Kidney (tissue), 14 donors: ENCODE measurements around the gene KIAA1549. TPM values are rescaled to one million over a fixed set of nuclear protein-coding genes. Genes with fewer than 3 reads are reported as not detected.

Experiments used
- DNase-seq, 5 donors: peaks; one replicate each; pipeline ENCODE4 v3.0.0-alpha.2; 2013 to 2020
- FAIRE-seq: peaks from 2 replicates; lab custom pipeline; 2012; peaks lifted over from hg19 to GRCh38; lab: Jason Lieb, UNC
- H3K27ac ChIP-seq, 2 donors: one replicate each; pipeline ENCODE4 v1.7.0; 2013; ENCODE audit warnings: low read depth in 2 of 2, low read length in 2 of 2, inconsistent platforms in 1 of 2
- H3K27me3 ChIP-seq: one replicate; pipeline ENCODE4 v1.7.1; 2013; ENCODE audit warnings: low read length, inconsistent platforms; ENCODE audit not compliant: control insufficient read depth, insufficient read depth
- H3K36me3 ChIP-seq, 3 donors: one replicate each; pipeline versions ENCODE4 v1.7.0 to v1.7.1; 2013; ENCODE audit warnings: low read length in 3 of 3, control low read depth in 1 of 3, inconsistent platforms in 1 of 3; ENCODE audit not compliant: insufficient read depth in 3 of 3, control insufficient read depth in 2 of 3
- H3K4me1 ChIP-seq, 3 donors: one replicate each; pipeline versions ENCODE4 v1.7.0 to v1.7.1; 2013; ENCODE audit warnings: low read length in 3 of 3, inconsistent platforms in 1 of 3, low read depth in 1 of 3; ENCODE audit not compliant: control insufficient read depth in 2 of 3, insufficient read depth in 2 of 3
- H3K4me3 ChIP-seq, 3 donors: one replicate each; pipeline versions ENCODE4 v1.7.0 to v1.8.1; 2013; ENCODE audit warnings: low read length in 3 of 3, control low read depth in 1 of 3, inconsistent platforms in 1 of 3
- H3K9ac ChIP-seq, 3 donors: one replicate each; pipeline versions ENCODE4 v1.7.0 to v1.7.1; 2013; ENCODE audit warnings: low read length in 3 of 3, control low read depth in 1 of 3, inconsistent platforms in 1 of 3
- H3K9me3 ChIP-seq, 3 donors: one replicate each; pipeline versions ENCODE4 v1.7.0 to v1.7.1; 2013; ENCODE audit warnings: low read length in 3 of 3, control low read depth in 1 of 3, inconsistent platforms in 1 of 3; ENCODE audit not compliant: control insufficient read depth in 2 of 3, insufficient read depth in 1 of 3
- intact Hi-C: fragments of 100-400 bp; cut with DNase I; formaldehyde crosslinking; loops from one replicate; pipeline ENCODE4 v1.11.1; 2022
- polyA plus RNA-seq: library from polyadenylated mRNA; stranded (reverse); fragments of 350-450 nt; fragmentation: Illumina TruSeq; extraction: RNeasy Lipid Tissue Mini Kit (QIAGEN cat#74804); gene quantifications from one replicate; pipeline ENCODE4 v1.2.3, GENCODE V29; 2014; ENCODE audit warnings: low read depth, low replicate concordance; ENCODE audit not compliant: insufficient read depth
- total RNA-seq: library from RNA; stranded (reverse); fragmentation: NEBNext Ultra II Directional; extraction: Animal tissue kit (Norgen Biotek cat#: 25700); gene quantifications from one replicate; pipeline ENCODE4 v1.2.1, GENCODE V29; 2021
- TF ChIP-seq, protein P1 (sequence below): IDR thresholded peaks from 3 replicates; pipeline ENCODE4 v1.5.1; 2012; ENCODE audit warnings: mild to moderate bottlenecking, moderate library complexity, borderline replicate concordance; ENCODE audit not compliant: insufficient read depth; ENCODE audit errors: extremely low read depth
- donor health status: control.
- donor health status: control.
- donor health status: control.
- donor health status: control.
- donor health status: control.
- donor health status: DM: yes; HTN: yes; CAD: no.
- donor health status: Normal renal cell carcinoma (clear cell type).

KIAA1549 gene
- total and polyA plus RNA-seq, 2 donors from 2014 or later: 1.8 to 10.1 TPM

DNA sequence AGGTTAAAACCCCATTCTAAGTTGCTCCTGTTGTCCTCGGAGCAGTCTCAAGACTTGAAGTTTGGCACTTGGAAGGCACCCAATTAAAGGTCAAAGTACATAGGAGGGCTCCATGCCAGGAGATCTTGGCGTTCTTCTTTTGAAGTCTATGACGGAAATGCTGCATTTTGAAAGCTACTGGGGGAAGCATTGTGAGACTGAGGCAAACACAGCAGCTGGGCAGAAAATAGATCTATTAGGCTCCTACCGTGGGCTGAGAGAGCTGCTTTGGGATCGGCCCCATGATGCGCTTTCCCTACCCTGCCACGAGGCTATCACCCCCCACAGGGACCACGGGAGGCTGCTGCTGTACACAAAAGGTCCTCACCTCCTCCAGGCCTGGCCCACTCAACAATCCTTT, 20.0 kb downstream of the KIAA1549 start:
- Histone ChIP-seq H3K27ac (peak overlapping the region; percentile 79 to 83), H3K27me3 (no peaks in the 10 kb centered on the region), H3K9ac (peak overlapping the region in 1 of 3 donors; percentile 20), H3K4me1 (peaks cover 0 to 31% (median 23%) of the 10 kb centered on the region in 3 donors), H3K36me3 (no peaks in the 10 kb centered on the region), H3K9me3 (no peaks in the 10 kb centered on the region), H3K4me3 (peak overlapping the region in 2 of 3 donors; percentile 28 to 32)
- FAIRE-seq (no peak), DNase-seq (peak in 1 of 5 donors; percentile 30)
- intact Hi-C loops: no loop called here
- TF ChIP-seq, protein P1, sequence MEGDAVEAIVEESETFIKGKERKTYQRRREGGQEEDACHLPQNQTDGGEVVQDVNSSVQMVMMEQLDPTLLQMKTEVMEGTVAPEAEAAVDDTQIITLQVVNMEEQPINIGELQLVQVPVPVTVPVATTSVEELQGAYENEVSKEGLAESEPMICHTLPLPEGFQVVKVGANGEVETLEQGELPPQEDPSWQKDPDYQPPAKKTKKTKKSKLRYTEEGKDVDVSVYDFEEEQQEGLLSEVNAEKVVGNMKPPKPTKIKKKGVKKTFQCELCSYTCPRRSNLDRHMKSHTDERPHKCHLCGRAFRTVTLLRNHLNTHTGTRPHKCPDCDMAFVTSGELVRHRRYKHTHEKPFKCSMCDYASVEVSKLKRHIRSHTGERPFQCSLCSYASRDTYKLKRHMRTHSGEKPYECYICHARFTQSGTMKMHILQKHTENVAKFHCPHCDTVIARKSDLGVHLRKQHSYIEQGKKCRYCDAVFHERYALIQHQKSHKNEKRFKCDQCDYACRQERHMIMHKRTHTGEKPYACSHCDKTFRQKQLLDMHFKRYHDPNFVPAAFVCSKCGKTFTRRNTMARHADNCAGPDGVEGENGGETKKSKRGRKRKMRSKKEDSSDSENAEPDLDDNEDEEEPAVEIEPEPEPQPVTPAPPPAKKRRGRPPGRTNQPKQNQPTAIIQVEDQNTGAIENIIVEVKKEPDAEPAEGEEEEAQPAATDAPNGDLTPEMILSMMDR: no peak

- no peaks in the 10 kb centered on the region for H3K9me3 ChIP-seq
- no peak for DNase-seq
- TF ChIP-seq, protein P1: no peak
- no peak overlapping the region for H3K9ac ChIP-seq
- no peaks in the 10 kb centered on the region for H3K27me3 ChIP-seq
- H3K4me1 ChIP-seq: peaks cover 0 to 20% (median 17%) of the 10 kb centered on the region in 3 donors
- no peaks in the 10 kb centered on the region for H3K36me3 ChIP-seq
- H3K27ac ChIP-seq: no peak overlapping the region
- intact Hi-C loops: no loop called here
- FAIRE-seq: no peak
- H3K4me3 ChIP-seq: no peak overlapping the region
Observed at GRCh38 chr7:138958391-138958956, 22.7 kb downstream of the KIAA1549 start.

GRCh38 chr7:138957753-138958390, 23.3 kb downstream of the KIAA1549 start:
- TF ChIP-seq, protein P1: no peak
- Histone ChIP-seq H3K27ac (no peak overlapping the region), H3K4me3 (no peak overlapping the region), H3K9me3 (no peaks in the 10 kb centered on the region), H3K27me3 (no peaks in the 10 kb centered on the region), H3K4me1 (peaks cover 0 to 16% (median 14%) of the 10 kb centered on the region in 3 donors), H3K36me3 (no peaks in the 10 kb centered on the region), H3K9ac (no peak overlapping the region)
- intact Hi-C loops: no loop called here
- FAIRE-seq: no peak
- no peak for DNase-seq
